HG03520 (cell line): Measurements from ENCODE around the gene MMP11.

Source experiments
- ATAC-seq: cut with Tn5 transposase; IDR thresholded peaks from one replicate; pipeline ENCODE4 v1.9.1; 2021; ENCODE audit warnings: mild to moderate bottlenecking, moderate library complexity; ENCODE audit not compliant: unreplicated experiment

Gene MMP11

DNA sequence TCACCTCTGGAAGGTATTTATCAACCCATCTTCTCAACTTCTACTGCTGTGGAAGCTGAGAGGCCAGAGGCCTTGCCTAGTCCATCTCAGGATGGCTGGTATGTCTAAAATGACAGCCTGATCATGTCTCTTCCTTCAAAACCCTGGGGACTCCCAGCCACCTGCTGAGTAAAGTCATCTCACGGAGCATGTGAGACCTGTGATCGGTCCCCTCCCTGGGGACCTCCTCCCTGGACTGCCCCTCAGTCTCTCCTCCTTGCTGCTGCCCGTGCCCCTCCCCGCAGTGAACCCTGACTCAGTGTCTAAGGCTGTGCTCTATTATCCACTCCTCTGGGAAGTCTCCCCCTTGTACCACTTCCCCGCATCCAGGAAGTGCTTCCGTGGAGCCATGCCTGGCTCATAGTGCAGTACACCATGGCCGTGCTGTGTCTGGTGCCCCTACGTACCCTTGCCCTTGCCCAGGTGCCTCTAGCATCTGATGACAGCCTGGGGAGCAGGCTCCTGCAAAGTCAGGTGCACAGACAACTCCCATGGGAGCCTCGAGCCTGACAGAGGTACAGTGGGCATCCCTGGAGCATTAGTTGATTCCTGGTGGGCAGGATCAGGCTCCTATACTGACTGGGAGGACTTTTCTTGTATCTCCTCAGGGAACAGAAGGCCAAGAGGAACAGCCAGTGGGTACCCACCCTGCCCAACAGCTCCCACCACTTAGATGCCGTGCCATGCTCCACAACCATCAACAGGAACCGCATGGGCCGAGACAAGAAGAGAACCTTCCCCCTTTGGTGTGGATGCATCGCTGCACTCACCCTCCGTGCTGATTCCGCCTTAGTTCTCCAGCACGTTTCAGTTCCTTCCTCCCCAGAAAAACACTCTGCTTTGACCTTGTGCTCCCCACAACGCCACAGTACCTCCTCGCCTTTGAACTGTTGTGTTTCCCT lies 27.9 kb downstream of the MMP11 start:
- ATAC-seq = peak; percentile 36

GRCh38 chr22:23801238-23801821 lies 28.7 kb downstream of the MMP11 start:
- ATAC-seq = no peak

DNA sequence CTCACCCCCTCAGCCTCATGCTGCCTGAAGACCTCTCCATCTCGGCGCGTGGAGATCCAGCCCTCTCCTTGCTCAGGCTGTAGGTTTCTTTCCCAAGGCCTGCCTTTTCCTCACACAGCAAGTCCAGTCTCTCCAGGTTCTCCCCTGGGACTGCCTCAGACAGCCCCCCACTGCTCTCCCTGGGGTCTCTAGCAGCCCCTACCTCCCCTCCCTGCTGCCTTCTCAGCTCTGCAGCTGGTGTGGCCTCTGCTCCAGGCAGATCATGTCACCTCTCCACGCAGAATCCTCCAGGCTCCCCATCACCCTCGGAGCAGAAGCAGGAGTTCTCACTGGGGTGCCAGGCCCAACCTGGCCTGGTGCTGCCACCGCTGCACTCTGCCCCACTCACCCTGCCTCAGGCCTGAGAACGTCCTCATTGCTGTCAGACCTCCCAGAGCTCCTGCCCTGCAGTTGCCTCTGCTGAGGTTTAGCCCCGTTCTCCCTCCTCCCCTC lies 29.3 kb downstream of the MMP11 start:
- ATAC-seq = no peak

- ATAC-seq = no peak
Observed at GRCh38 chr22:23803001-23803819, 30.6 kb downstream of the MMP11 start.

- ATAC-seq = no peak
Observed at GRCh38 chr22:23804781-23805291, 32.2 kb downstream of the MMP11 start.

- no peak for ATAC-seq
Observed at GRCh38 chr22:23806837-23807236, 34.2 kb downstream of the MMP11 start.

GRCh38 chr22:23812378-23812777 lies 39.7 kb downstream of the MMP11 start:
- ATAC-seq = no peak

DNA sequence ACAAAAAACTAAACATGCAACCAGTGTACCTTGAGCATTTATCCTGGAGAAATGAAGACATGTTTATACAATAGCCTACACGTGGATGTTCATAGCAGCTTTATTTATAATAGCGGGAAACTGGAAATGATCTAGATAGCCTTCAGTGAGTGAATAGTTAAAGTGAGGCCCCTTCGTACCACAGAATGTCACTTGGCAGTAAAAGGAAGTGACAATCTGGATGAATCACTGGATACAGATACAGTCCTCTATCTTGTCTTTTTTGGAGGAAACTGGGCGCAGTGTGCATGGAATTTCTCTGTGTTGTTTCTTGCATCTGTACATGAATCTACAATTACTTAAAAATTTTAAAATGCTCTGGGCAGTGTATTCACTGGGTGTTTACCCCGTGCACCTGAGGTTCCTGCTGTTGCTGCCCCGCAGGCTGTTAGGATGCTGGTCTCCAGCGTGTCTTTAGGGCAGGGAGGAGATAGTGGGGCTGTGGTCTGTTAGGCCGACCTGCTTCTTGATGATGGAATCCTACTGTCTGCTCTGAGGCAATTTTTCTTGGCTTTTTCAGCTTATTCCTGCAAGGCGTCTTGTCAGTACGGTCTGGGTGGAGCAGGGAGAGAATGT lies 43.0 kb downstream of the MMP11 start:
- no peak for ATAC-seq

- no peak for ATAC-seq
Observed at GRCh38 chr22:23816156-23816976, 43.7 kb downstream of the MMP11 start.

- no peak for ATAC-seq
Observed at GRCh38 chr22:23817146-23817545, 44.5 kb downstream of the MMP11 start.

DNA sequence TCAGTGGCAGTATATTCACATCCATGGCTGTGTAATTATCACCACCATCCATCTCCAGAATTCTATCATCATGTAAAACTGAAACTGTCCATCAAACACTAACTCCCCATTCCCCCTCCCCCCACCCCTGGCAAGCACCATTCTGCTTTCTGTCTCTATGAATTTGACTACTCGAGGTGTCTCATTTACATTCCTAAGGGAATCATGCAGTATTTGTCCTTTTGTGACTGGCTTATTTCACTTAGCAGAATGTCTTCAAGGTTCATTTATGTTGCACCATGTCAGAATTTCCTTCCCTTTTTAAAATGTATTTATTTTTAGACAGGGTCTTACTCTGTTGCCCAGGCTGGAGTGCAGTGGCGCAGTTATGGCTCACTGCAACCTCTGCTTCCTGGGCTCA lies 45.9 kb downstream of the MMP11 start:
- ATAC-seq = no peak

DNA sequence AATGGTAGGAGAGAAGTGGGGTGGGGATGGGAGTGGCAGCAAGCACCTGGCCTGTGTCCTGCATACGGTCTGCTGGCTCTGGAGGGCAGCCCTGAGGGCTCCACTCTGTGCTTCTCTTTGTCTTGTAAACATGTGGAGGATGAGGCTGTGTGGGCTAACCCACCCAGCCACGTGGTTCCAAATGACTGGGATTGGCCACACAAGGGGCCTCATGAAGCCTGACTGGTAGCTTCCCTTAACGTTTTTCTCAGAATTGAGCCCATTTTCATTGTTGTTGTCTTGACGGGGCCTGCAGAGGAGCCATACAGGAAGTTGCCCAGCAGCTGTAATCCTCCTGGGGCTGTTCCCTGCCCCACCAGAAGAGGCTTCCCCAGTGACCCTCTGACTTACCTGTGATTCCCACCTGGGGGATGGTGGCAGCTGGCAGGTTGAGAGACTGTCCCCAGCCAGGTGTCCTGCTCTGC lies 48.1 kb downstream of the MMP11 start:
- ATAC-seq = no peak

DNA sequence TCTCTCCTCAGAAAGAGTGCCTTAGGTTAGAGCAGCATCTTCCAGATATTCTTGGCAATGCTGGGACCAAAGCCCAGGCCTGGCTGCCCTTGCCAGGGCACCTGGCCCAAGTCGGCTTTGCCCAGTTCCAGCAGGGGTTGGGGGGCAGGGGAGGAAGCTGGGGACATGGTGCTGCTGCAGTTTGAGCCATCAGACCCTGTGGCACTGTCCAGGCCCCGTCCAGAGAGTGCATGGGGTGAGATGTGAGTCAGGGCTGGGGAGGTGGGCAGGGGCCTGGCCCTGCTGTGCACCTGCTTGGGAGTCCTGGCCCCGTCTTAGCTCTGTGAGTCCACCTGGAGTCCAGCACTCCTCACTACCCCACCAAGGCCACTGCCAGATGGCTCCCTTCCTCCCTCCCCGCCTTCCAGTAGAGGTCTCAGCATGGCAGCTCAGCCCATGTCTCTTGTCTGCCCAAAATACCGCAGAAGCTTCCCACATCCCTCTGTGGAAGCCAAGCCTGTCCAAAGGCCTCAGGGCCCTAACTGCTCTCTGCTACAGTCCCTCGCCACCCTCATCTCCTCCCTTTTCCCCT lies 49.5 kb downstream of the MMP11 start:
- ATAC-seq = no peak

DNA sequence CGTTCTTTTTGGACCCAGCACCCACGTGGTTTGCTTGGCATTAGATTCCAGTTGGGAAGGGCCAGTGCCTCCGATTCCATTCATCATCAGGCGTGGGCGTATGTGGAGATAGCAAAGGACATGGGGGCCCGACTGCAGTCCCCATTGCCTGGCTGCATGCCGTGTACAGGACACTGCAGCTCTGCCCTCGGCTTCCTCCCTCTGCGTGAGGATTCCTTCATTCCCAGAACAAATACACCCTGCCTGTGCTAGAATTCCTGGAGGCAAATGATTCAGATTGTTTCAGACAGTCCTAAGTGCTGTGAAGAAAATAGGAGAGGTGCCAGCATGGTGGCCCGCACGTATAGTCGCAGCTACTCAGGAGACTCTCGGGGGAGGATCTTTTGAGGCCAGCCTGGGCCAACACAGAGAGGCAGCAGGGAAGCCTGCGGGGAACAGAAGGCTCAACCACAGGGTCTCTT lies 50.7 kb downstream of the MMP11 start:
- ATAC-seq = no peak

DNA sequence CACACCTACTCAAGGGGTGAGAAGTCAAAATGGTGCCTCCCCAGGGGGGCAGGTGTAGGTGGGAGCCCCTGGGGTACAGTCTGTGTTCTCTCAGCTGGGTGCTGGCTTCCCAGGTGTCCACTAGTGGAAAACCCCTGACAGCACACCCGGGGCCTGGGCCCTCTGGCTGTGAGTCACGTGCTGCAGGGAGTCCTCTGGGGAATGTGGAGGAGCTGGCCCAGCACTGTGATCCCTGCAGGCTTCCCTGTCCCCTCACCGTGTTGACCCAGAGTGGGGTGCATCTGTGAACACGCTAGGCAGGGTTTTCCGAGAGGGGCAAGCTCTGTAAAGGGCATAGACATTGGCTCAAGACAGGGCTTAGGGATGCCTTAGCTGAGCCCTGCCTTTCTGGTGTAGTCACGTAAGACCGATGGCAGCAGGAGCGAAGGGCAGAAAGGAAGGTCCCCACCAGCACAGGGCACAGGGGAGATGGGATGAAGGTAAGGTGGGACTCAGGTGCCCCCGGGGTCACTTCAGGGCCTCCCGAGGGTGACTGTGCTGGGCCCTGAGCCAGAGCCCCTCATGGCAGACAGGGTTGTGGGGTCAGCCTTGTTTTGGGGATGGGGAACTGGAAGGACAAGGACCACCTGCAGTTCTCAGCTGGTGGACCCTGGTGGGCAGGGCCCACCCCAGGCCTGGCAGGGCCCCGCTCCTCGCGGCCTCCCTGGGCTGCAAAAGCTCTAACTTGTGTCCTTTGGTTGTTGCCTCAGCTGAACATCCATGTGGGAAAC lies 52.0 kb downstream of the MMP11 start:
- no peak for ATAC-seq

GRCh38 chr22:23825246-23825905 lies 52.7 kb downstream of the MMP11 start:
- ATAC-seq = no peak

DNA sequence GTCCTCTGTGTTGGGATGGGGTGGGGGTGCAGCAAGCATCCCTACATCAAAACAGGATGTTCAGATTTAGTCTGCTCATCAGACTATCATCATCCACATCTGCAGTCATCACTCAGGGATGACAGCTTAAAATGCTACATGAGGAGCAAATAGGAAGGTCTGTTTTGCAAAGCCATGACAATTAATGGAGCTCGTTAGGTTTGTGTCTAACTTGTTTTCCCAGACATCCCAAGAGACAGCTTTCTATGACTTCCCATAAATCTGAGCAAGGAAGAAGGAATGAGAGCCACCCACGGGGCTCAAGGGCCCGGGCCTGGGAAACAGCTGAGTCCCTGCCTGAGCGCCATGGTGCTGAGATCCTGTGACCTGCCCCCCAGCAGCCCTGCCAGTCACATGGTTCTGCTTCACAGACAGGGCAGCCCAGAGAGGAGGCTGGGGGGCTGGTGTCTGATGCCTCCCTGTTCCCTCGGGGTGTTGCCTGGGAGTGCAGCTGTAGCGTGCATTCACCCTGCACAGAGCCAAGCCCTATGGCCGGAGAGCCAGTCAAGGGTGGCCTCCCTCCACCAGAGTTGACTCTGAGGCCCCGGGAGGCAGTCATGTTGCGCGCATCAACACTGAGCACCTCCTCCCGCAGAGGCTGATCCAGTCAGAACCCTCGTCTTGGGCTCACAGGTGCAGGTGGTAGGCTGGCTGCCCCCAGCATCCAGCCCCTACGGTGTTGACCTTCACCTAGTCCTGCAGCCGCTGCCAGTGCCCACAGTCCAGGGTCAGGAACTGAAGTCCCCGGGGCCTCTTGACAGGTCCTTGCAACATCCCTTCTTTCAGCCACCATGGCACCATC lies 54.1 kb downstream of the MMP11 start:
- ATAC-seq = no peak
